Activated CD8-positive, alpha-beta memory T cell treated with anti-CD3 and anti-CD28 coated beads for 36 hours (primary cell): ENCODE measurements around the gene FBXL13. TPM values are rescaled to one million over a fixed set of nuclear protein-coding genes. Genes with fewer than 3 reads are reported as not detected.
"Not testable (repeated sequence)": the region's sequence is repeated elsewhere in the genome, so short reads cannot be mapped to it uniquely, and the experiment has no call there.

Experiments used
- CTCF ChIA-PET: fragments of 350-600 bp; sonication (Branson Sonifier 250); formaldehyde crosslinking; loops from one replicate; lab custom pipeline; 2021; ENCODE audit warnings: antibody characterized with exemption; lab: Charles Lee
- POLR2A ChIA-PET: fragments of 350-600 bp; sonication (Branson Sonifier 250); formaldehyde crosslinking; loops from one replicate; lab custom pipeline; 2021; ENCODE audit warnings: antibody characterized with exemption; lab: Charles Lee
- total RNA-seq, 2 experiments: library from RNA; stranded (reverse); gene quantifications; one replicate each; pipeline ENCODE4 v1.2.3, GENCODE V29; 2021

Gene FBXL13
- total RNA-seq, 2 experiments from 2014 or later, result 0.78 to 0.86 TPM

GRCh38 chr7:102917436-102918353 is 156.9 kb downstream of the FBXL13 start:
- POLR2A ChIA-PET, result no interaction called here
- CTCF ChIA-PET, result no interaction called here

DNA sequence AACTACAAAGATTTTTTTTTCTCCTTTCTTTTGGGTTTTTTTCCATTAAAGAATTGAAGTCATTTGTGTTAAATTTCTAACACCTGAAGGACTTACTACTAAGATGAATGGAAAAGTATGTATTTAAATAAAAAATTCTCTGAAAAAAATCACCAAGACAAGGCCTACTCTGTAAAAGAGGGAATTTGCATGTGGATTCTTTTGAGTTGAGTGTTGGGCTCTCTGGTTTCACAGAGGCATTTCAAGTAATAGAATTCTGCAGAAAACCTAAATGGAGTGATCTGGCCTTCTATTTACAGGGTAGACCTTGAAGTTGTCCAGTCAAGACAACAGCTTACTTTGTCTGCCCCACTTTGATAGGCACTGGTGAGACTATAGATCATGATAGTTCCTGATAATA is 157.7 kb downstream of the FBXL13 start:
- POLR2A ChIA-PET, result no interaction called here
- CTCF ChIA-PET, result no interaction called here

- ChIA-PET CTCF (no interaction called here), POLR2A (no interaction called here)
These were observed 158.2 kb downstream of the FBXL13 start for GRCh38 chr7:102916426-102916825.

DNA sequence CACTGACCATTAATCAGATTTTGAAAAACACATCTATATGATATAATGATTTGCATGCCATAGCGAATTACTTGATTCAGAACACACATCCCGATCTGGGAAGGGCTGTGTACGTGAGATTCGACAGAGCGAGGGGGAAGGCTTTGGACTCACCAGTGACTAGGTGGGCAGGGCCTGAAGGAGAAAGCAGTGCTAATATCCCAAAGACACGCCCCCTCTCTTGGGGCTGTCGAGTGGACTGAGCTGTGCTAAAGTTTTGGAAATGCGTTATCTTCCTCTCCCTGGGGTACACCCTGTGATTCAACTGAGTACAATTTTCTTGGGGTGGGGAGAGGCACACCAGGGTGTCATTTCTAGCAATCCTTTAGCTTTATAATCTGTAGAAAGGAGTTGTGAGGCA is 160.0 kb downstream of the FBXL13 start:
- CTCF ChIA-PET, result interaction anchor here (0.5 to 0.6 kb wide), 2 partner anchors 11 to 1223 kb away, joined by 6 to 7 read pairs; no protein-coding TSS in a partner anchor

GRCh38 chr7:102913826-102914225 is 160.8 kb downstream of the FBXL13 start:
- CTCF ChIA-PET, result no interaction called here
- POLR2A ChIA-PET, result no interaction called here

More for the DNA sequence above, 160.0 kb downstream of the FBXL13 start:
- POLR2A ChIA-PET, result no interaction called here

GRCh38 chr7:102912742-102913141 is 161.9 kb downstream of the FBXL13 start, which contains the start of gene LRRC17:
Gene LRRC17 (plus strand): TSS chr7:102913000. CDS start chr7:102933914, 20,914 bp downstream.
- CTCF ChIA-PET, result no interaction called here
- POLR2A ChIA-PET, result no interaction called here

GRCh38 chr7:102908676-102909075 is 165.9 kb downstream of the FBXL13 start:
- POLR2A ChIA-PET, result no interaction called here
- CTCF ChIA-PET, result no interaction called here

- CTCF ChIA-PET, result interaction anchor here (0.7 kb wide), 1 partner anchor 11 kb away, joined by 6 read pairs; no protein-coding TSS in a partner anchor
- POLR2A ChIA-PET, result not testable (repeated sequence)
These were observed 171.0 kb downstream of the FBXL13 start for GRCh38 chr7:102903576-102903975.

DNA sequence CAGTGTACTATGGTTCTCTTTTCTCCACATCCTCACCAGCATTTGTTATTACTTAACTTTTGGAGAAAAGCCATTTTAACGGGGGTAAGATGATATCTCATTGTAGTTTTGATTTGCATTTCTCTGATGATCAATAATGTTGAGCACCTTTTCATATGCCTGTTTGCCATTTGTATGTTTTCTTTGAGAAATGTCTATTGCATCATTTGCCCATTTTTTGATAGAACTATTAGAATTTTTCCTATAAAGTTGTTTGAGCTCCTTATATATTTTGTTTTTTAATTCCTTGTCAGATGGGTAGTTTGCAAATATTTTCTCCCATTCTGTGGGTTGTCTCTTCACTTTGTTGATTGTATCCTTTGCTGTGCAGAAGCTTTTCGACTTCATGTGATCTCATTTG is 172.5 kb downstream of the FBXL13 start:
- CTCF ChIA-PET, POLR2A ChIA-PET: not testable (repeated sequence)

GRCh38 chr7:102898532-102898859 is 176.1 kb downstream of the FBXL13 start:
- POLR2A ChIA-PET, result no interaction called here
- CTCF ChIA-PET, result no interaction called here

- POLR2A ChIA-PET, result no interaction called here
These were observed 176.6 kb downstream of the FBXL13 start for GRCh38 chr7:102897856-102898531.

GRCh38 chr7:102897211-102897631 is 177.4 kb downstream of the FBXL13 start:
- CTCF ChIA-PET, result no interaction called here
- POLR2A ChIA-PET, result no interaction called here

More at GRCh38 chr7:102897856-102898531, 176.6 kb downstream of the FBXL13 start:
- CTCF ChIA-PET, result no interaction called here

DNA sequence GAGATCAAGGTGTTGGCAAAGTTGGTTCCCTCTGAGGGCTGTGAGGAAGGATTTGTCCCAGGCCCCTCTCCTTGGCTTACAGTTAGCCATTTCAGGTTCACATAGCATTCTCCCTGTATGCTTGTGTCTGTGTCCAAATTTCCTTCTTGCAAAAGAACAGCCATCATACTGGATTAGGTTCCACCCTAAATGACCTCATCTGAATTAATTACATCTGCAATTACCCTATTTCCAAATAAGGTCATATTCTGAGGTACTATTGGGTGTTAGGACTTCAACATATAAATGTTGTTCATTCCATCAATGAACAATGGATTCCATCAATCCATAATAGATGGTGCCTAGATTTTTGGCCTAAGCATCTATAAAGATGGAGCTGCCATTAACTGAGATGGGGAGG is 178.0 kb downstream of the FBXL13 start:
- ChIA-PET POLR2A (no interaction called here), CTCF (no interaction called here)

DNA sequence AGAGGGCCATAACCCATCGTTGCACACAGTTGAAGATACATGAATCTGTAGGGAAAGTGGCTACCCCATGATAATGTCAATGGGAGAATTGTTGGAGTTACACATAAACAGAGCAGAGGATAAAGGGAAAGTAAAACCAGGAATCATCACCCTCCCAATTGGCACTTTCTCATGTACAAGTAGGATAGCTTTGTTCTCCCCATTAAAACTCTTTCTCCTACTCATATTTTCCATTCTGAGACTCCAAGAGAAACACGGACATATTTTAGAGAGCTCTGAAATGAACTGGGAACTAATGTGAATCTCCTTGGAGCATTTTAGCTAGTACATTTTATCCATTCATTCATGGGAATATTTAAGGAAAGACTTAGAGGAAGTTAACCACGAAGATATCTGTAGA is 179.0 kb downstream of the FBXL13 start:
- CTCF ChIA-PET, result no interaction called here

DNA sequence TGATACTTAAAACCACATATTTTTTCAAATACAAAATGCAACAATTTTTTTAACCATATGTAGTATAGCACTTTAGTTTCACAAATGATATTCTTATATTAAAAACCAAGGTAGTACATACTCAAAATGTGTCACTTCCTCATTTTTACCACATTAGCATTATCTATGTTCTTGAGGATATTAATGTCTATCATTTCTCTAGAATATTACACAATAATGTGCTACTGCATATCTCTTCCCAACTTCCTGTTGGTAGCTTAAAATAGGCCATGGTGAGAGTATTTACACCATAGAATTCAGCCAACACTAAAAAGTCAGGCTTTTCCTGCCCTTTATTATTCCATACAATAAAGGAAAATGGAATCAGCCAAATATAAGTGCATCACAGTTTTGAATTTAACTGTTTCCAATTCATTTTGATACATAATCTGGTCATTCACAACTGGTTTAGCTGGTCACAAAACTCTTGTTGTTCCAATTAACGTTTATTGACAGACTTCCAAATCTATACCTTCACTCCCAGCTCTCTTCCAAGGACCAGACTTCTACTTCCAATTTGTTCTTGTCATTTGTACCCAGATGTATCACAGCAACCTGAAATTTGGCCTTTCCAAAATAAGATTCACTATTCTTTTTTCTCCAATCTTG is 181.8 kb downstream of the FBXL13 start:
- POLR2A ChIA-PET, result no interaction called here
- CTCF ChIA-PET, result no interaction called here

More for the DNA sequence above, 179.0 kb downstream of the FBXL13 start:
- POLR2A ChIA-PET, result no interaction called here

GRCh38 chr7:102891693-102892261 is 182.8 kb downstream of the FBXL13 start:
- ChIA-PET POLR2A (no interaction called here), CTCF (no interaction called here)

- ChIA-PET CTCF (no interaction called here), POLR2A (no interaction called here)
These were observed 183.5 kb downstream of the FBXL13 start for GRCh38 chr7:102890971-102891692.

- CTCF ChIA-PET, result no interaction called here
These were observed 184.2 kb downstream of the FBXL13 start for GRCh38 chr7:102890292-102890970.

GRCh38 chr7:102889851-102890250 is 184.7 kb downstream of the FBXL13 start:
- ChIA-PET CTCF (no interaction called here), POLR2A (no interaction called here)

More at GRCh38 chr7:102890292-102890970, 184.2 kb downstream of the FBXL13 start:
- POLR2A ChIA-PET, result no interaction called here
